Mononuclear cell (primary cell): ENCODE results near the gene RABGEF1. TPM values are rescaled to one million over a fixed set of nuclear protein-coding genes. Genes with fewer than 3 reads are reported as not detected.
"Not testable (repeated sequence)": the region's sequence is repeated elsewhere in the genome, so short reads cannot be mapped to it uniquely, and the experiment has no call there.

ENCODE experiments used
- H3K27me3 ChIP-seq: 2 replicates; pipeline ENCODE4 v1.6.0; 2011; ENCODE audit warnings: low read length, control low read depth; ENCODE audit not compliant: insufficient read depth
- H3K4me1 ChIP-seq: 2 replicates; pipeline ENCODE4 v1.5.1; 2011; ENCODE audit warnings: mild to moderate bottlenecking, low read length, control low read depth; ENCODE audit not compliant: insufficient read depth
- H3K4me3 ChIP-seq: 2 replicates; pipeline ENCODE4 v1.5.1; 2011; ENCODE audit warnings: mild to moderate bottlenecking, low read length, moderate library complexity
- H3K9me3 ChIP-seq: 2 replicates; pipeline ENCODE4 v1.5.1; 2011; ENCODE audit warnings: low read depth, mild to moderate bottlenecking, control low read depth, low read length
- total RNA-seq: library from RNA; depleted of rRNA; stranded (reverse); fragments of >200 nt; gene quantifications from one replicate; pipeline ENCODE4 v1.2.3, GENCODE V29; 2012

Gene RABGEF1
- total RNA-seq, 1 donor: 52.8 TPM

- peaks cover 7% of the 10 kb centered on the region for H3K9me3 ChIP-seq
- no peaks in the 10 kb centered on the region for H3K27me3 ChIP-seq
- H3K4me3 ChIP-seq: no peak overlapping the region
- no peaks in the 10 kb centered on the region for H3K4me1 ChIP-seq
These were observed 14.7 kb upstream of the RABGEF1 start for GRCh38 chr7:66725843-66726242.

- no peaks in the 10 kb centered on the region for H3K4me1 ChIP-seq
- peaks cover 7% of the 10 kb centered on the region for H3K9me3 ChIP-seq
- no peak overlapping the region for H3K4me3 ChIP-seq
- H3K27me3 ChIP-seq: no peaks in the 10 kb centered on the region
These were observed 13.5 kb upstream of the RABGEF1 start for GRCh38 chr7:66727058-66727457.

GRCh38 chr7:66728571-66728970 is 12.0 kb upstream of the RABGEF1 start:
- Histone ChIP-seq H3K4me3 (no peak overlapping the region), H3K27me3 (no peaks in the 10 kb centered on the region), H3K4me1 (no peaks in the 10 kb centered on the region), H3K9me3 (peaks cover 7% of the 10 kb centered on the region)

GRCh38 chr7:66729274-66729673 is 11.3 kb upstream of the RABGEF1 start:
- no peaks in the 10 kb centered on the region for H3K27me3 ChIP-seq
- H3K9me3 ChIP-seq: peaks cover 7% of the 10 kb centered on the region
- no peak overlapping the region for H3K4me3 ChIP-seq
- H3K4me1 ChIP-seq: no peaks in the 10 kb centered on the region

- peaks cover 7% of the 10 kb centered on the region for H3K4me1 ChIP-seq
- H3K9me3 ChIP-seq: no peaks in the 10 kb centered on the region
- H3K4me3 ChIP-seq: no peak overlapping the region
- H3K27me3 ChIP-seq: no peaks in the 10 kb centered on the region
These were observed 8.5 kb upstream of the RABGEF1 start for GRCh38 chr7:66731986-66732385.

GRCh38 chr7:66732439-66732838 is 8.1 kb upstream of the RABGEF1 start:
- Histone ChIP-seq H3K9me3 (no peaks in the 10 kb centered on the region), H3K4me3 (no peak overlapping the region), H3K27me3 (no peaks in the 10 kb centered on the region), H3K4me1 (peaks cover 11% of the 10 kb centered on the region)

- H3K9me3 ChIP-seq: no peaks in the 10 kb centered on the region
These were observed 6.5 kb upstream of the RABGEF1 start for GRCh38 chr7:66734006-66734405.

GRCh38 chr7:66735154-66735553 is 5.4 kb upstream of the RABGEF1 start:
- Histone ChIP-seq H3K4me1 (peaks cover 37% of the 10 kb centered on the region), H3K4me3 (no peak overlapping the region), H3K9me3 (no peaks in the 10 kb centered on the region), H3K27me3 (no peaks in the 10 kb centered on the region)

More at GRCh38 chr7:66734006-66734405, 6.5 kb upstream of the RABGEF1 start:
- Histone ChIP-seq H3K27me3 (no peaks in the 10 kb centered on the region), H3K4me3 (no peak overlapping the region), H3K4me1 (peaks cover 27% of the 10 kb centered on the region)

- Histone ChIP-seq H3K4me3 (no peak overlapping the region), H3K9me3 (no peaks in the 10 kb centered on the region), H3K4me1 (peaks cover 37% of the 10 kb centered on the region), H3K27me3 (no peaks in the 10 kb centered on the region)
These were observed 4.7 kb upstream of the RABGEF1 start for GRCh38 chr7:66735850-66736249.

GRCh38 chr7:66736892-66737291 is 3.6 kb upstream of the RABGEF1 start:
- no peaks in the 10 kb centered on the region for H3K27me3 ChIP-seq
- no peak overlapping the region for H3K4me3 ChIP-seq
- peaks cover 44% of the 10 kb centered on the region for H3K4me1 ChIP-seq
- H3K9me3 ChIP-seq: no peaks in the 10 kb centered on the region

- Histone ChIP-seq H3K4me1 (peaks cover 49% of the 10 kb centered on the region), H3K4me3 (no peak overlapping the region), H3K9me3 (no peaks in the 10 kb centered on the region), H3K27me3 (no peaks in the 10 kb centered on the region)
These were observed 2.9 kb upstream of the RABGEF1 start for GRCh38 chr7:66737667-66738066.

GRCh38 chr7:66739477-66739876 is 1.1 kb upstream of the RABGEF1 start:
- peak overlapping the region; percentile 67 for H3K4me3 ChIP-seq
- no peaks in the 10 kb centered on the region for H3K9me3 ChIP-seq
- no peaks in the 10 kb centered on the region for H3K27me3 ChIP-seq
- H3K4me1 ChIP-seq: peaks cover 49% of the 10 kb centered on the region

- H3K27me3 ChIP-seq: no peaks in the 10 kb centered on the region
- H3K9me3 ChIP-seq: no peaks in the 10 kb centered on the region
- H3K4me3 ChIP-seq: peak overlapping the region; percentile 67
- H3K4me1 ChIP-seq: peaks cover 49% of the 10 kb centered on the region
These were observed 606 bp upstream of the RABGEF1 start for GRCh38 chr7:66739953-66740301.

GRCh38 chr7:66740980-66741709 is 612 bp downstream of the RABGEF1 start:
- not testable (repeated sequence) for H3K9me3 ChIP-seq
- Histone ChIP-seq H3K4me3 (peak overlapping the region; percentile 67), H3K4me1 (peaks cover 53% of the 10 kb centered on the region)

GRCh38 chr7:66741710-66742049 is 1.1 kb downstream of the RABGEF1 start:
- Histone ChIP-seq H3K4me3 (peak overlapping the region; percentile 67), H3K27me3 (no peaks in the 10 kb centered on the region), H3K4me1 (peaks cover 53% of the 10 kb centered on the region), H3K9me3 (no peaks in the 10 kb centered on the region)

More at GRCh38 chr7:66740980-66741709, 612 bp downstream of the RABGEF1 start:
- not testable (repeated sequence) for H3K27me3 ChIP-seq

GRCh38 chr7:66742298-66742697 is 1.8 kb downstream of the RABGEF1 start:
- not testable (repeated sequence) for H3K9me3 ChIP-seq, H3K27me3 ChIP-seq, H3K4me3 ChIP-seq
- peaks cover 50% of the 10 kb centered on the region for H3K4me1 ChIP-seq
